H1 (cell line): ENCODE data around the gene TMPRSS9. TPM values are rescaled to one million over a fixed set of nuclear protein-coding genes. Genes with fewer than 3 reads are reported as not detected.

Experiments used
- CTCF ChIA-PET: fragments of 300-600 bp; sonication (Branson Sonifier 250); formaldehyde crosslinking; loops from one replicate; lab custom pipeline; 2021; ENCODE audit not compliant: partially characterized antibody; lab: Charles Lee
- POLR2A ChIA-PET: fragments of 300-600 bp; sonication (Branson Sonifier 250); formaldehyde crosslinking; loops from one replicate; lab custom pipeline; 2021; ENCODE audit warnings: inconsistent platforms; ENCODE audit not compliant: partially characterized antibody; lab: Charles Lee
- DNase-seq, 2 experiments: peaks; one replicate each; pipeline versions ENCODE4 v3.0.0 to v3.0.0-alpha.2; 2010 to 2022; ENCODE audit warnings: low spot score in 2 of 2, low read depth in 1 of 2, mixed read lengths in 1 of 2
- FAIRE-seq: peaks from 2 replicates; lab custom pipeline; 2011; peaks lifted over from hg19 to GRCh38; lab: Jason Lieb, UNC
- H2AFZ ChIP-seq: 2 replicates; pipeline ENCODE4 v1.8.1; 2012; ENCODE audit warnings: low read length, inconsistent platforms
- H2AK5ac ChIP-seq: 2 replicates; pipeline ENCODE4 v1.6.1; 2013; ENCODE audit warnings: low read depth, low read length
- H2BK120ac ChIP-seq: replicated peaks from 2 replicates; pipeline ENCODE3; 2013; ENCODE audit warnings: low read depth, low read length, inconsistent platforms
- H2BK12ac ChIP-seq: 2 replicates; pipeline ENCODE4 v1.6.1; 2013; ENCODE audit warnings: low read depth, low read length
- H2BK15ac ChIP-seq: 2 replicates; pipeline ENCODE4 v1.6.1; 2013; ENCODE audit warnings: low read length
- H2BK20ac ChIP-seq: 2 replicates; pipeline ENCODE4 v1.6.1; 2013; ENCODE audit warnings: low read length
- H2BK5ac ChIP-seq: 2 replicates; pipeline ENCODE4 v1.6.1; 2013; ENCODE audit warnings: low read depth, low read length
- H3K14ac ChIP-seq: 2 replicates; pipeline ENCODE4 v1.6.1; 2013; ENCODE audit warnings: inconsistent platforms; ENCODE audit not compliant: insufficient read length
- H3K18ac ChIP-seq: 2 replicates; pipeline ENCODE4 v1.6.1; 2013; ENCODE audit warnings: low read length; ENCODE audit errors: extremely low read depth
- H3K23ac ChIP-seq: 2 replicates; pipeline ENCODE4 v1.6.1; 2013; ENCODE audit warnings: inconsistent platforms; ENCODE audit not compliant: insufficient read length
- H3K23me2 ChIP-seq: 2 replicates; pipeline ENCODE4 v1.6.1; 2013; ENCODE audit warnings: low read depth, low read length
- H3K27ac ChIP-seq: 2 replicates; pipeline ENCODE4 v1.6.1; 2011; ENCODE audit warnings: low read depth, low read length, inconsistent platforms
- H3K27me3 ChIP-seq, 4 experiments: replicated peaks in 1 of 4; 1 replicate in 1 of 4; 2 replicates in 3 of 4; pipeline versions ENCODE4 v1.6.1 to v1.8.1; 2011 to 2013; ENCODE audit warnings: low read length in 3 of 4, mild to moderate bottlenecking in 3 of 4, inconsistent platforms in 2 of 4, mixed read lengths in 2 of 4, moderate library complexity in 1 of 4; ENCODE audit not compliant: control insufficient read depth in 3 of 4, insufficient read depth in 3 of 4; ENCODE audit errors: extremely low read depth in 1 of 4
- H3K36me3 ChIP-seq, 4 experiments: 2 replicates each; pipeline versions ENCODE4 v1.6.1 to v1.8.1; 2011 to 2013; ENCODE audit warnings: mild to moderate bottlenecking in 4 of 4, low read length in 3 of 4, moderate library complexity in 2 of 4, control low read depth in 1 of 4, inconsistent platforms in 1 of 4; ENCODE audit not compliant: insufficient read depth in 4 of 4, control insufficient read depth in 2 of 4
- H3K4ac ChIP-seq: replicated peaks from 2 replicates; pipeline ENCODE3; 2013; ENCODE audit warnings: low read length, low read depth, mixed read lengths, inconsistent platforms; ENCODE audit not compliant: insufficient read length
- H3K4me1 ChIP-seq, 4 experiments: replicated peaks in 1 of 4; 1 replicate in 1 of 4; 2 replicates in 3 of 4; pipeline versions ENCODE4 v1.6.1 to v1.8.1; 2011 to 2013; ENCODE audit warnings: low read length in 3 of 4, inconsistent platforms in 2 of 4, mixed read lengths in 1 of 4; ENCODE audit not compliant: insufficient read depth in 4 of 4, control insufficient read depth in 3 of 4
- H3K4me2 ChIP-seq, 2 experiments: 2 replicates each; pipeline versions ENCODE4 v1.6.1 to v1.8.1; 2011 to 2013; ENCODE audit warnings: low read depth in 2 of 2, low read length in 2 of 2, control low read depth in 1 of 2, inconsistent platforms in 1 of 2, mild to moderate bottlenecking in 1 of 2; ENCODE audit not compliant: insufficient read depth in 1 of 2
- H3K4me3 ChIP-seq, 4 experiments: fragments of 200-600, 300-600 bp in 1 of 4; sonication (generic), shearing (Covaris generic), sonication (Bioruptor Twin) in 1 of 4; 2 replicates each; pipeline versions ENCODE4 v1.5.1 to v1.8.1; 2011 to 2016; ENCODE audit warnings: low read length in 4 of 4, low read depth in 3 of 4, control low read depth in 2 of 4, inconsistent platforms in 2 of 4, mild to moderate bottlenecking in 2 of 4, mixed read lengths in 1 of 4, moderate library complexity in 1 of 4; ENCODE audit not compliant: insufficient read depth in 2 of 4; ENCODE audit errors: extremely low read depth in 1 of 4
- H3K56ac ChIP-seq: replicated peaks from 2 replicates; pipeline ENCODE3; 2013; ENCODE audit warnings: low read depth, mild to moderate bottlenecking, mixed read lengths, low read length, inconsistent platforms; ENCODE audit not compliant: insufficient read length
- H3K79me1 ChIP-seq: 2 replicates; pipeline ENCODE4 v1.6.1; 2013; ENCODE audit warnings: low read depth, low read length, control low read depth
- H3K79me2 ChIP-seq, 2 experiments: 2 replicates each; pipeline versions ENCODE4 v1.6.1 to v1.8.1; 2012 to 2013; ENCODE audit warnings: low read length in 2 of 2, mild to moderate bottlenecking in 2 of 2, inconsistent platforms in 1 of 2; ENCODE audit not compliant: insufficient read depth in 2 of 2, control insufficient read depth in 1 of 2
- H3K9ac ChIP-seq, 4 experiments: replicated peaks in 1 of 4; 1 replicate in 1 of 4; 2 replicates in 3 of 4; pipeline versions ENCODE4 v1.6.1 to v1.8.1; 2011 to 2013; ENCODE audit warnings: low read depth in 3 of 4, low read length in 3 of 4, control low read depth in 2 of 4, mild to moderate bottlenecking in 2 of 4, moderate library complexity in 2 of 4, inconsistent platforms in 1 of 4; ENCODE audit errors: extremely low read depth in 1 of 4
- H3K9me3 ChIP-seq, 2 experiments: 2 replicates each; pipeline versions ENCODE4 v1.6.1 to v1.8.1; 2012 to 2013; ENCODE audit warnings: mild to moderate bottlenecking in 2 of 2, moderate library complexity in 2 of 2, control low read depth in 1 of 2, inconsistent platforms in 1 of 2, low read depth in 1 of 2, low read length in 1 of 2, mixed read lengths in 1 of 2; ENCODE audit not compliant: insufficient read depth in 2 of 2
- H4K20me1 ChIP-seq, 2 experiments: replicated peaks in 1 of 2; 2 replicates each; pipeline versions ENCODE3 to v1.8.1; 2011 to 2013; ENCODE audit warnings: inconsistent platforms in 2 of 2, low read length in 2 of 2, mild to moderate bottlenecking in 1 of 2; ENCODE audit not compliant: insufficient read depth in 2 of 2, control insufficient read depth in 1 of 2
- H4K5ac ChIP-seq: 2 replicates; pipeline ENCODE4 v1.6.1; 2013; ENCODE audit warnings: low read length, low read depth, mixed read lengths, inconsistent platforms; ENCODE audit not compliant: insufficient read length
- H4K8ac ChIP-seq: 2 replicates; pipeline ENCODE4 v1.8.0; 2013; ENCODE audit warnings: mild to moderate bottlenecking, moderate library complexity, low read length, inconsistent platforms; ENCODE audit not compliant: insufficient read depth; ENCODE audit errors: extremely low read depth
- H4K91ac ChIP-seq: replicated peaks from 2 replicates; pipeline ENCODE3; 2013; ENCODE audit warnings: low read length, mixed read lengths, inconsistent platforms; ENCODE audit not compliant: insufficient read length
- CREB1 ChIP-seq: IDR thresholded peaks from 2 replicates; pipeline ENCODE4 v1.6.1; 2012; ENCODE audit warnings: inconsistent platforms
- WGBS, 2 experiments: shearing (Covaris generic) in 1 of 2; methylation state at CpG; one replicate each; pipeline versions ENCODE4 v1.1.6 to v1.1.7; 2013 to 2015; ENCODE audit warnings: low lambda C conversion rate in 2 of 2, mixed read lengths in 2 of 2, inconsistent platforms in 1 of 2, low coverage in 1 of 2, missing lambda C conversion rate in 1 of 2; ENCODE audit not compliant: insufficient replicate concordance in 2 of 2, insufficient coverage in 1 of 2, insufficient read length in 1 of 2; ENCODE audit errors: extremely low coverage in 1 of 2, missing lambda C conversion rate in 1 of 2; 5-methylcytosine and 5-hydroxymethylcytosine counted together
- polyA plus RNA-seq, 7 experiments: library from polyadenylated mRNA; depleted of rRNA in 3 of 7; stranded (reverse) in 5 of 7; unstranded in 2 of 7; fragments of >200 nt in 5 of 7; fragments of 200-250 nt in 2 of 7; gene quantifications; 1 replicate in 5 of 7; 2 replicates in 1 of 7; 4 replicates in 1 of 7; pipeline versions ENCODE4 v1.2.1 to v1.2.3, GENCODE V29; 2011 to 2013; ENCODE audit warnings: missing spikeins in 2 of 7, mixed read lengths in 2 of 7
- total RNA-seq: library from RNA; stranded (reverse); fragmentation: NEBNext Ultra II Directional; extraction: Animal tissue kit (Norgen Biotek cat#: 25700); gene quantifications from 2 replicates; pipeline ENCODE4 v1.2.1, GENCODE V29; 2021

The TMPRSS9 gene
- total and polyA plus RNA-seq, 2 of the 8 experiments (the other 6 are each of a cell fraction or from before 2014, with no cell fraction given), result 0.15 to 0.19 TPM

DNA sequence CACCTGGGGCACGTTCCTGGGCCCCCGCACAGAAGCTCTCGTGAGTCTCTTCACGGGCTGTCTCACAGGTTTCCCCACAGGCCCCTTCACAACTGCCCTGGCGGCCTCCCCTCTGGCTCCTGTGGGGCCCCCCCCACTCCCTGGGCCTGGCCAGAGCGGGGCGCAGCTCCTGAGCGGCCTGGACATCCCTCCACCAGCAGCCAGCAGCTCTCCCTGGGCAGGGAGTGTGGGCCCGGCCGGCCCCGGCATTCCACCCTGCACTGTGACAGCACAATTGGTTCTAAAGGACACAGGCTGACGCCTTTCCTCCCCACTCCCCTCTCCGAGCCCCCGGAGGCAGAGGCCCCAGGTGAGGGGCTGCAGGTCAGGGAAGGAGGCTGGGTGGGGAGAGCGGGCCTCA lies 76.9 kb downstream of the TMPRSS9 start:
- Histone ChIP-seq H3K56ac (no peak overlapping the region), H2BK20ac (no peak overlapping the region), H4K91ac (no peak overlapping the region), H3K79me2 (peaks cover 0 to 13% of the 10 kb centered on the region in 2 experiments; a peak in 1 of 4 replicates), H3K23me2 (peaks cover 4% of the 10 kb centered on the region; the same call in 1 of the 2 replicates), H2BK12ac (no peak overlapping the region), H2BK5ac (no peak overlapping the region), H4K5ac (no peak overlapping the region), H4K20me1 (peaks cover 11 to 25% of the 10 kb centered on the region in 2 experiments), H2AFZ (no peak overlapping the region), H3K4ac (no peak overlapping the region), H3K27me3 (no peaks in the 10 kb centered on the region)
- no peak for DNase-seq
- POLR2A ChIA-PET, result interaction anchor here (1.0 to 4.8 kb wide), 4 partner anchors 9 to 20 kb away, joined by 3 to 30 read pairs (median 4); partner anchors contain the start of genes LMNB2 and TIMM13
- TF ChIP-seq CREB1, result no peak
- TF ChIP-seq, all 59 proteins: peak for 0
- Histone ChIP-seq H2BK120ac (no peak overlapping the region), H3K27ac (no peak overlapping the region), H3K9ac (no peak overlapping the region), H2BK15ac (no peak overlapping the region), H3K4me1 (no peaks in the 10 kb centered on the region), H3K23ac (no peak overlapping the region), H3K79me1 (peaks cover 11% of the 10 kb centered on the region), H3K14ac (no peak overlapping the region), H2AK5ac (no peak overlapping the region), H3K36me3 (peaks cover 13 to 51% (median 36%) of the 10 kb centered on the region in 4 experiments), H3K4me3 (no peak overlapping the region), H3K18ac (no peak overlapping the region), H3K9me3 (no peaks in the 10 kb centered on the region), H3K4me2 (no peak overlapping the region), H4K8ac (no peak overlapping the region)
- CTCF ChIA-PET, result interaction anchor here (0.6 to 1.2 kb wide), 3 partner anchors 11 to 228 kb away, joined by 3 read pairs; no protein-coding TSS in a partner anchor
- no peak for FAIRE-seq
- 89% methylated on average over 14 of the region's 15 CpGs; no CpG with 5 or more reads in 1 of the 2 experiments for WGBS, 2 experiments
